Keratinocyte (primary cell): ENCODE measurements around the gene CELSR1. TPM values are rescaled to one million over a fixed set of nuclear protein-coding genes. Genes with fewer than 3 reads are reported as not detected.

Experiments
- DNase-seq: peaks from one replicate; pipeline ENCODE4 v3.0.0-alpha.2; 2011; ENCODE audit warnings: low read depth, missing footprints, low spot score
- FAIRE-seq: peaks from 2 replicates; lab custom pipeline; 2011; peaks lifted over from hg19 to GRCh38; lab: Jason Lieb, UNC
- H2AFZ ChIP-seq: 2 replicates; pipeline ENCODE4 v1.6.0; 2012; ENCODE audit warnings: low read length, control low read depth, inconsistent platforms; ENCODE audit not compliant: control insufficient read depth
- H3K27ac ChIP-seq: 2 replicates; pipeline ENCODE4 v1.5.1; 2011; ENCODE audit warnings: low read length; ENCODE audit not compliant: control insufficient read depth, insufficient read depth
- H3K27me3 ChIP-seq: 3 replicates; pipeline ENCODE4 v1.6.0; 2011; ENCODE audit warnings: low read length; ENCODE audit not compliant: control insufficient read depth, insufficient read depth; ENCODE audit errors: extremely low read depth
- H3K36me3 ChIP-seq, 2 experiments: 2 replicates in 1 of 2; 3 replicates in 1 of 2; pipeline ENCODE4 v1.5.1; 2011; ENCODE audit warnings: low read length in 2 of 2, mild to moderate bottlenecking in 1 of 2; ENCODE audit not compliant: control insufficient read depth in 2 of 2, insufficient read depth in 2 of 2; ENCODE audit errors: extremely low read depth in 1 of 2
- H3K4me1 ChIP-seq: 3 replicates; pipeline ENCODE4 v1.5.1; 2011; ENCODE audit warnings: low read length; ENCODE audit not compliant: control insufficient read depth, insufficient read depth; ENCODE audit errors: extremely low read depth
- H3K4me2 ChIP-seq: 3 replicates; pipeline ENCODE4 v1.6.0; 2011; ENCODE audit warnings: low read depth, low read length; ENCODE audit not compliant: control insufficient read depth, insufficient read depth; ENCODE audit errors: extremely low read depth
- H3K4me3 ChIP-seq, 3 experiments: fragments of 200-600 bp in 1 of 3; sonication (generic) in 1 of 3; 2 replicates in 2 of 3; 3 replicates in 1 of 3; pipeline ENCODE4 v1.5.1; 2011 to 2016; ENCODE audit warnings: low read length in 3 of 3, mild to moderate bottlenecking in 3 of 3, control low read depth in 2 of 3, inconsistent platforms in 1 of 3, low read depth in 1 of 3, mixed read lengths in 1 of 3, mixed run types in 1 of 3, moderate library complexity in 1 of 3; ENCODE audit not compliant: control insufficient read depth in 2 of 3, insufficient read depth in 2 of 3; ENCODE audit errors: extremely low read depth in 1 of 3
- H3K79me2 ChIP-seq: 2 replicates; pipeline ENCODE4 v1.6.0; 2012; ENCODE audit warnings: low read length; ENCODE audit not compliant: control insufficient read depth, insufficient read depth
- H3K9ac ChIP-seq: 3 replicates; pipeline ENCODE4 v1.6.0; 2011; ENCODE audit warnings: low read length; ENCODE audit not compliant: control insufficient read depth, insufficient read depth; ENCODE audit errors: extremely low read depth
- H3K9me1 ChIP-seq: 3 replicates; pipeline ENCODE4 v1.6.0; 2011; ENCODE audit warnings: low read length; ENCODE audit not compliant: control insufficient read depth, insufficient read depth; ENCODE audit errors: extremely low read depth
- H3K9me3 ChIP-seq: 2 replicates; pipeline ENCODE4 v1.5.1; 2012; ENCODE audit warnings: low read depth, low read length; ENCODE audit not compliant: control insufficient read depth
- H4K20me1 ChIP-seq: 3 replicates; pipeline ENCODE4 v1.6.0; 2011; ENCODE audit warnings: low read length; ENCODE audit not compliant: control insufficient read depth, insufficient read depth; ENCODE audit errors: extremely low read depth
- EZH2 ChIP-seq: IDR thresholded peaks from one replicate; pipeline ENCODE4 v1.6.1; 2012; ENCODE audit warnings: inconsistent platforms, mild to moderate bottlenecking, low read length, moderate library complexity
- dilution Hi-C: fragments of 300-500 bp; cut with MboI; formaldehyde crosslinking; loops from one replicate; pipeline ENCODE4 v1.7.0; 2020; ENCODE audit warnings: low sequenced_read_pairs; ENCODE audit not compliant: extremely low pct_ligation_motif_present
- polyA plus RNA-seq, 5 experiments: library from polyadenylated mRNA; depleted of rRNA in 3 of 5; stranded (reverse) in 3 of 5; stranded (forward) in 1 of 5; unstranded in 1 of 5; fragments of >200 nt; gene quantifications; 1 replicate in 1 of 5; 2 replicates in 3 of 5; 3 replicates in 1 of 5; pipeline versions ENCODE4 v1.2.1 to v1.2.3, GENCODE V29; 2011 to 2012; ENCODE audit warnings: missing spikeins in 2 of 5, low read depth in 1 of 5, low replicate concordance in 1 of 5
- TF ChIP-seq, protein P1 (sequence below), 3 experiments: IDR thresholded peaks in 1 of 3; conservative IDR thresholded peaks in 1 of 3; optimal IDR thresholded peaks in 1 of 3; 2 replicates in 2 of 3; 3 replicates in 1 of 3; pipeline versions ENCODE3 to v1.5.1; 2011; ENCODE audit warnings: low read length in 3 of 3, mild to moderate bottlenecking in 3 of 3, moderate library complexity in 2 of 3, control low read depth in 1 of 3, inconsistent platforms in 1 of 3; ENCODE audit not compliant: insufficient read depth in 2 of 3; ENCODE audit errors: extremely low read depth in 1 of 3

CELSR1 gene
- polyA plus RNA-seq, 1 donor (not counting 4 experiments of a cell fraction or from before 2014, with no cell fraction given): 16.1 TPM

DNA sequence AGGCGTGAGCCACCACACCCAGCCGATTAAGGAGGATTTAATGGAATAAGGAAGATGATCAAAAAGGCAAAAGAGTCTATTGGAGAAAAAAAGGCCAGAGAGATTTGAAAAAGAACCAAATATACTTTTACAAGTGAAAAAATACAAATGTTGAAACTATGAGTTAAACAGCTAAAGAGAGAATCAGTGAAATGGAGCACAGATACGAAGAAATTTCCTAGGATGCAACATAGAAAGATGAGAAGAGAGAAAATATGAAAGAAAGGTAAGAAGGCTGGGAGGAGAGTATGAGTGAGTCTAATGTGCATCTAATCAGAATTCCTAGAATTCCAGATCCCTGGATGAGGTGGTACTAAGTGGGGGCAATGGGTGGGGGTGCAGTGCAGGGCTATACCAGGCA lies 19.4 kb upstream of the CELSR1 start:
- H3K9me1 ChIP-seq: no peaks in the 10 kb centered on the region
- DNase-seq (no peak), FAIRE-seq (no peak)
- no peak overlapping the region for H3K9ac ChIP-seq
- H2AFZ ChIP-seq: no peak overlapping the region
- H3K4me1 ChIP-seq: peaks cover 15% of the 10 kb centered on the region
- no peaks in the 10 kb centered on the region for H3K27me3 ChIP-seq
- H3K27ac ChIP-seq: no peak overlapping the region
- H3K4me2 ChIP-seq: no peak overlapping the region
- H3K79me2 ChIP-seq: no peaks in the 10 kb centered on the region
- no peaks in the 10 kb centered on the region for H4K20me1 ChIP-seq
- H3K4me3 ChIP-seq: no peak overlapping the region
- H3K9me3 ChIP-seq: peaks cover 6% of the 10 kb centered on the region
- TF ChIP-seq EZH2: no peak
- TF ChIP-seq, protein P1, sequence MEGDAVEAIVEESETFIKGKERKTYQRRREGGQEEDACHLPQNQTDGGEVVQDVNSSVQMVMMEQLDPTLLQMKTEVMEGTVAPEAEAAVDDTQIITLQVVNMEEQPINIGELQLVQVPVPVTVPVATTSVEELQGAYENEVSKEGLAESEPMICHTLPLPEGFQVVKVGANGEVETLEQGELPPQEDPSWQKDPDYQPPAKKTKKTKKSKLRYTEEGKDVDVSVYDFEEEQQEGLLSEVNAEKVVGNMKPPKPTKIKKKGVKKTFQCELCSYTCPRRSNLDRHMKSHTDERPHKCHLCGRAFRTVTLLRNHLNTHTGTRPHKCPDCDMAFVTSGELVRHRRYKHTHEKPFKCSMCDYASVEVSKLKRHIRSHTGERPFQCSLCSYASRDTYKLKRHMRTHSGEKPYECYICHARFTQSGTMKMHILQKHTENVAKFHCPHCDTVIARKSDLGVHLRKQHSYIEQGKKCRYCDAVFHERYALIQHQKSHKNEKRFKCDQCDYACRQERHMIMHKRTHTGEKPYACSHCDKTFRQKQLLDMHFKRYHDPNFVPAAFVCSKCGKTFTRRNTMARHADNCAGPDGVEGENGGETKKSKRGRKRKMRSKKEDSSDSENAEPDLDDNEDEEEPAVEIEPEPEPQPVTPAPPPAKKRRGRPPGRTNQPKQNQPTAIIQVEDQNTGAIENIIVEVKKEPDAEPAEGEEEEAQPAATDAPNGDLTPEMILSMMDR (optimal IDR thresholded peaks at IDR 0.05 in 1 of 3, IDR thresholded peaks at IDR 0.05 in 1 of 3, conservative IDR thresholded peaks at IDR 0.05 in 1 of 3; ENCODE audit: extremely low read depth in 1 of 3, insufficient read depth in 2 of 3, low read length in 3 of 3): no peak
- dilution Hi-C loops: no loop called here
- no peaks in the 10 kb centered on the region for H3K36me3 ChIP-seq

DNA sequence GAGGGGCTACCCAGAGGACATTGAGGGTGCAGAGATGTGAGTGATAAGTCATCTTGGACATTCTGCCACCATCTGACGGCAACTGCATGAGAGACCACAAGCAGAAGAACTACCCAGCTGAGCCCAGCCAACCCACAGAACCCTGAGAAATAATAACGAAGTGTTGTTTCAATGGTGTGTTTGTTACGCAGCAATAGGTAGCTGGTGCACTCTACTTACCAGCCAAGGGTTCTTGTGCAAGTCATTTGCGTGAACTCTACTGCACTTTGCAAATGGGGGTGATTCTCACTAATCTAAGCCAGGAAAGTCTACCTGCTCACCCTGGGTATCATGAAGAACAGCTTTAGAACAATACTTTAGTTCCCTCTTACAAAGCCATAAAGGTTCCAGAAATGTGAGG lies 15.8 kb upstream of the CELSR1 start:
- H3K4me2 ChIP-seq: no peak overlapping the region
- H3K4me1 ChIP-seq: peaks cover 12% of the 10 kb centered on the region
- H4K20me1 ChIP-seq: no peaks in the 10 kb centered on the region
- H3K27me3 ChIP-seq: no peaks in the 10 kb centered on the region
- H3K4me3 ChIP-seq: no peak overlapping the region
- dilution Hi-C loops: no loop called here
- TF ChIP-seq EZH2: no peak
- TF ChIP-seq, protein P1 (optimal IDR thresholded peaks at IDR 0.05 in 1 of 3, IDR thresholded peaks at IDR 0.05 in 1 of 3, conservative IDR thresholded peaks at IDR 0.05 in 1 of 3; ENCODE audit: extremely low read depth in 1 of 3, insufficient read depth in 2 of 3, low read length in 3 of 3): no peak
- no peaks in the 10 kb centered on the region for H3K9me1 ChIP-seq
- FAIRE-seq: no peak
- H3K36me3 ChIP-seq: no peaks in the 10 kb centered on the region
- no peak overlapping the region for H3K27ac ChIP-seq
- H2AFZ ChIP-seq: no peak overlapping the region
- peaks cover 6% of the 10 kb centered on the region for H3K9me3 ChIP-seq
- H3K79me2 ChIP-seq: no peaks in the 10 kb centered on the region
- H3K9ac ChIP-seq: no peak overlapping the region
- no peak for DNase-seq
